Mononuclear cell (primary cell): ENCODE data around the gene RHBDD3. TPM values are rescaled to one million over a fixed set of nuclear protein-coding genes. Genes with fewer than 3 reads are reported as not detected.

Experiments
- H3K27me3 ChIP-seq: 2 replicates; pipeline ENCODE4 v1.6.0; 2011; ENCODE audit warnings: low read length, control low read depth; ENCODE audit not compliant: insufficient read depth
- H3K4me1 ChIP-seq: 2 replicates; pipeline ENCODE4 v1.5.1; 2011; ENCODE audit warnings: mild to moderate bottlenecking, low read length, control low read depth; ENCODE audit not compliant: insufficient read depth
- H3K4me3 ChIP-seq: 2 replicates; pipeline ENCODE4 v1.5.1; 2011; ENCODE audit warnings: mild to moderate bottlenecking, low read length, moderate library complexity
- H3K9me3 ChIP-seq: 2 replicates; pipeline ENCODE4 v1.5.1; 2011; ENCODE audit warnings: low read depth, mild to moderate bottlenecking, control low read depth, low read length
- total RNA-seq: library from RNA; depleted of rRNA; stranded (reverse); fragments of >200 nt; gene quantifications from one replicate; pipeline ENCODE4 v1.2.3, GENCODE V29; 2012

The RHBDD3 gene
- total RNA-seq, 1 donor = 8.1 TPM

DNA sequence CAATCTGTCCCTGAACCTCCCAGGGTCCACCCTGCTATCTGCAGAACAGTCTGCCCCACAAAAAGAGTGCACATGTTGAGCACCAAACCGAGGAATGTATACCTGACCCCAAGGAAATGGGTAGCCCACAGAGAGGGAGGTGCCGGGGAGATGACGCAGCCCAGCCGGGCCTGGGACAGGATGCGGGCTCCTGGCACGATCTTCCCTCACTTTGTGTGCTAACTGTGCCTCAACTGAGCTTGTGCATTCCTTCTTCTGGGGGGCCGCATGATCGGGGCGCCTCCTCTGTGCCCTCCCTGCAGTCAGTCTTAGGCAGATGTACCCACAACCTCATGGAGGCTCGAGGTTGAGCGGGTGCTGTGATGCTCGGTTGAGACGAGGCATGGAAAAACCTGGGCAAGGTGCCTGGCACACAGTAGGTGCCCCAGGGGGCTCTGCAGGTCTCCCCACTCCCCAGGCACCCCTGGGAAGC, 41.0 kb upstream of the RHBDD3 start:
- no peaks in the 10 kb centered on the region for H3K9me3 ChIP-seq
- H3K4me3 ChIP-seq = no peak overlapping the region
- peaks cover 24% of the 10 kb centered on the region for H3K27me3 ChIP-seq
- peaks cover 31% of the 10 kb centered on the region for H3K4me1 ChIP-seq

DNA sequence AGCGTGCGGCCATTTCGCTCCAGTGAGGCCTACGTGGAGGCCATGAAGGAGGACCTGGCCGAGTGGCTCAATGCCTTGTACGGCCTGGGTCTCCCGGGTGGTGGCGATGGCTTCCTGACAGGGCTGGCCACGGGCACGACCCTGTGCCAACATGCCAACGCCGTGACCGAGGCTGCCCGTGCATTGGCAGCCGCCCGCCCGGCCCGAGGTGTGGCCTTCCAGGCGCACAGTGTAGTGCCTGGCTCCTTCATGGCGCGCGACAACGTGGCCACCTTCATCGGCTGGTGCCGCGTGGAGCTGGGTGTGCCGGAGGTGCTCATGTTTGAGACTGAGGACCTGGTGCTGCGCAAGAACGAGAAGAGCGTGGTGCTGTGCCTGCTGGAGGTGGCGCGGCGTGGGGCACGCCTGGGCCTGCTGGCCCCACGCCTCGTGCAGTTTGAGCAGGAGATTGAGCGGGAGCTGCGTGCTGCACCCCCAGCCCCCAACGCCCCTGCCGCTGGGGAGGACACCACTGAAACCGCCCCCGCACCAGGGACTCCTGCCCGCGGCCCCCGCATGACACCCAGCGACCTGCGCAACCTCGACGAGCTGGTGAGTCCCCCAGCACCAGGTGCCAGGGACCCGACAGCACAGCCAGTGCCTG, 40.5 kb upstream of the RHBDD3 start:
- peaks cover 32% of the 10 kb centered on the region for H3K4me1 ChIP-seq
- no peaks in the 10 kb centered on the region for H3K9me3 ChIP-seq
- H3K4me3 ChIP-seq = no peak overlapping the region
- peaks cover 18% of the 10 kb centered on the region for H3K27me3 ChIP-seq

DNA sequence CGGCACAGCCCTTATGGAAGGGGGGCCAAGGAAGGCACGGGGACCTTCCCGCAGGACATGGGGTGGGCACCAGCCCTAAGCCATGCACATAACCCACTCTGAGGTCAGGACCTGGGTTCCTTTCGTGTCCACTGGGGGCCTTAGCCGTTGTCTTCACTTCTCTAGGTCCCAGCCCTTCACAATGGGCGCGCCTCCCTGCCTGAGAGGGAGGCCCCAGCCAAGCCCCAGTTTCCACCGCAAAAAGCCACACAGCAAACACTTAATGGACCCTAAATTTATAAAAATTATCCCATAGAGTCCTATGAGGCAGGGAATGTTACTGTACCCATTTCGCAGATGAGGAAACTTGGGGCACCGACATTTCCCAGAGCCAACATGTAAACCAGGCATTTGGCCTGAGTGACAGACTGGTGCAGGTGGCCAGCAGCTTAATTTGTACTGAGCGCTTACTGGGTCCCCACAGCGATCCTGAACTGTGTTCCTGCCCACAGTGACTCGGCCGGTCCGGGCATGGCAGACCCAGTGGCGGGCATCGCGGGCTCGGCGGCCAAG, 39.9 kb upstream of the RHBDD3 start:
- H3K27me3 ChIP-seq = peaks cover 12% of the 10 kb centered on the region

DNA sequence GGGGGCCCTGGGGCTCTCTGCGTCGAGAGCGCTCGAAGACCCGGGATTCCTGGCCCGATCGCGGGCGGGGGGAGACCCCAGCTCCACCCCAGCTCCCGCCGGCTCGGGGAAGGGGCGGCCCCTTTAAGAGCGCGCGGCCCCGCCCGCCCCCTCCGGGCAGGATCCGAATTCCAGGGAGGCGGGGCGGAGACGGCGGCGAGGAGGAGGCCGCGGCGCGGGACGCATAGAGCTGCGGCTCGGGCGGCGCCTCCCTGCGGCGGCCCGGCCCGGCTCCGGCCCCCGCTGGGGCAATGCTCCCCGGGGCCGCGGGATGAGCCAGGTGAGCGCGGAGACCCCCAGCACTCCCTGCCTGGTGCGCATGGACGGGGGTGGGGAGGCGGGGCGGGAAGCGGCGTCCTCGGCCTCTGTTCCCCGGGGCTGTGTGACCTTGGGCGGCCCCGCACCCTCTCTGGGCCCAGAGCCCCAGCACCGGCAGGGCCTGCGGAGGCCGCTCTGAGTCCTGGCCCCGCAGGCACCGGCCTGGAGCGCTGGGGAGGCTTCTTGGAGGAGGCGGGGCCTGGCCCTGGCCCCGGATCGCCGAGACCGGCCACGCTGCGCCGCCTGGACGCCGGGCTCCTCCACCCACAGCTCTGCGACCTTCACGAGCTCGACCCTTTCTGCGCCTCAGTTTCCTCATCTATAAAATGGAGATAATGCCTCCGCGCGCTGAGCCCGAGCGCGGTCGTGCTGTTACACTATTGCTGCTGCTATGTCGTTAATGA, 39.2 kb upstream of the RHBDD3 start:
- Histone ChIP-seq H3K4me1 (peaks cover 37% of the 10 kb centered on the region), H3K27me3 (peaks cover 12% of the 10 kb centered on the region), H3K4me3 (peak overlapping the region; percentile 45), H3K9me3 (no peaks in the 10 kb centered on the region)

More for the DNA sequence above, 39.9 kb upstream of the RHBDD3 start:
- H3K4me3 ChIP-seq = no peak overlapping the region
- no peaks in the 10 kb centered on the region for H3K9me3 ChIP-seq
- peaks cover 37% of the 10 kb centered on the region for H3K4me1 ChIP-seq

DNA sequence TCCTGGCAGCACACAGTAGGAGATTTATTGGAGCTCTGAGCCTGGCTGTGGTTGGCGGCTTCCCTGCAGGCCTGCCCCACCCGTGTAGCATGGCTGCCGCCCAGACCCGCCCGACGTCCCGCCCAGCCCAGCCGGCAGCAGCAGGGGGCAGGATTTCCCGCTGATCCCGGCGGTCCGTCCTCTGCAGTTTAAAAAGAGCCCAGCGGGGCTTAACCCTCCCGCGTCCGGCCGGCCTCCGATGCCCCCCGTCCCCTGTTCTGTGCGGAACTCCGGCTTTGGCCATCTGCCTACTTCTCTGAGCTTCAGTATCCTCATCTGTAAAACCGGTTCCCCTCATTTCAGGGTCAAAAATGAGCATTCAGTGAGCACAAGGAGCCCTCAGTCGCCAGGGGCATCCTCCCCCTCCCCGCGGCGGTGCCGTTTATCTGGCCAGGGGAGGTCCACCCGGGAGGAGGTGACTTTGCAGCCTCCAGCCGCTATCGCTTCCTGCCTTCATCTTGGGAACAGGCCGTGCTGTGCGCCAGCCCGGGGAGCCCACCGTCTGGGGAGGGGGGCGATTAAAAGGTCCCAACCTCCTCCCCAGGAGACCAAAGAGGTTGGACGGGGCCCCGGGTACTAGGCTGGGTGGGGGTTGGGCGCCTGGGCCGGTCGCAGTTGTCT, 38.5 kb upstream of the RHBDD3 start, which contains the start of gene GAS2L1:
TSS of gene GAS2L1 (plus strand) at position 476 of the 660 bp plus-strand sequence. CDS start 1,456 bp downstream, outside the sequence.
- Histone ChIP-seq H3K4me3 (peak within 1 kb of the TSS; percentile 45), H3K9me3 (no peaks in the 10 kb centered on the region), H3K27me3 (peaks cover 12% of the 10 kb centered on the region), H3K4me1 (peaks cover 37% of the 10 kb centered on the region)

DNA sequence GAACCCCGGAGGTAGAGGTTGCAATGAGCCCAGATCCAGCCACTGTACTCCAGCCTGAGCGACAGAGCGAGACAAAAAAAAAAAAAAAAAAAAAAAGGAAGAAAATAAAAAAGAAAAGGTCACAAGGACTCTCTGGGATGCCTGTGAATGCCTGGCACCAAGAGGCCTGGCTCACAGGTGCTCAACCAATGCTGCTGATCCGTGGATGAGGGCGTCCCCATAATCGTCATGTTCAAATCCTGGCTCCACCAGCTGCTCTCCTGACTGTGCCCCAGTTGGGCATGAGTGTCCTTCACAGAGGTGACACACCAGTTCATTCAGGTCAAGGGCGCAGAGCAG, 38.0 kb upstream of the RHBDD3 start:
- Histone ChIP-seq H3K27me3 (peaks cover 12% of the 10 kb centered on the region), H3K9me3 (no peaks in the 10 kb centered on the region), H3K4me1 (peaks cover 34% of the 10 kb centered on the region), H3K4me3 (no peak overlapping the region)

DNA sequence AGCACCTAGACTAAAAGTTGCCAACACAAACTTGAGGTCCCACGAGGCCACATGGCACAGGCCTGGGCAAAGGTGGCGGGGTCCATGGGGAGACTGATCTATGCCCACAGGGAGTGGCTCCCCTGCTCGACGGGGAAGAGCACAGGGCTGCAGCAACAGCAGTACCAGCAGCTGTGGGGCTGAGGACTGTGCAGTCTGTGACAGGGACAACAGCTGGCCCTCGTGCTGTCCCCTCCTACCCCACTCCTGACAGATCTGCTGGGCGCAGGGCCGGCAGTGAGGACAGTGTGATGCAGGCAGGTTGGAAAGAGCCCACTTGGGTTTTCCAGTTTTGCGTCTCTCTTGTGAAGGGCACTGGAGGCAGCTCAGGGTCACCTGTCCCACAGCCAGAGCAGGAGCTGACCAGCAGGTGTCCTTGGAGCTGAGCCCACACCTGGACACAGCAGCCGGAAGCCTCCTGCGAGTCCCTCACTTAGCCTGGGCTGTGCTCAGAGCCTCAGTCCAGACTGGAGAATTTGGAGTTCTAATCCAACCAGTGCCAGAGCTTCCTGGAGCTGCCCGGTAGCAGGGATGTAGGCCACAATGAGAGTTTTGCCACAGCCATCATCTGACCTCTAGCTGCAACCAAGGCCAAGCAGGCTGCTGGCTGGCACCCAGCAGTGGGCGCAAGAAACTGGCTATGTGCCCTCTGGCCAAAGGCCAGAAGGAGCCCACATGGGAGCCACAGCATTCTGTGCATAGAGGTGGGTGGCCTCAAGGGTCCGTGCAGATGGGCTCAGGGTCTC, 35.1 kb upstream of the RHBDD3 start:
- Histone ChIP-seq H3K27me3 (peaks cover 12% of the 10 kb centered on the region), H3K4me1 (peaks cover 25% of the 10 kb centered on the region), H3K9me3 (no peaks in the 10 kb centered on the region), H3K4me3 (no peak overlapping the region)

DNA sequence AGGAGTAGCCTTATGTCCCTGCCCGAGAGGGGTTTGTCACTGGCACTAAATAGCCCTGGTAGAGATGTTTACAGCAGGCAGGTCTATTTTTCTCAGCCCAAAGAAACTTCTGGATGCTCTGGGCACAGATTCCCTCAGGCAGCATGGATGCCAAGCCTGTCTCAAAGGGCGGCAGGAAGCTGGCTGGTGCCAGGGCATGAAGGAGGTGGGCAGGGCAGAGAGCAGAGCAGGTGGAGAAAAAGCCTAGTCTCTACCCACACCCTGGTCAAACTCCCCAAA, 34.6 kb upstream of the RHBDD3 start:
- Histone ChIP-seq H3K4me3 (no peak overlapping the region), H3K9me3 (no peaks in the 10 kb centered on the region), H3K27me3 (peaks cover 10% of the 10 kb centered on the region), H3K4me1 (peaks cover 20% of the 10 kb centered on the region)

DNA sequence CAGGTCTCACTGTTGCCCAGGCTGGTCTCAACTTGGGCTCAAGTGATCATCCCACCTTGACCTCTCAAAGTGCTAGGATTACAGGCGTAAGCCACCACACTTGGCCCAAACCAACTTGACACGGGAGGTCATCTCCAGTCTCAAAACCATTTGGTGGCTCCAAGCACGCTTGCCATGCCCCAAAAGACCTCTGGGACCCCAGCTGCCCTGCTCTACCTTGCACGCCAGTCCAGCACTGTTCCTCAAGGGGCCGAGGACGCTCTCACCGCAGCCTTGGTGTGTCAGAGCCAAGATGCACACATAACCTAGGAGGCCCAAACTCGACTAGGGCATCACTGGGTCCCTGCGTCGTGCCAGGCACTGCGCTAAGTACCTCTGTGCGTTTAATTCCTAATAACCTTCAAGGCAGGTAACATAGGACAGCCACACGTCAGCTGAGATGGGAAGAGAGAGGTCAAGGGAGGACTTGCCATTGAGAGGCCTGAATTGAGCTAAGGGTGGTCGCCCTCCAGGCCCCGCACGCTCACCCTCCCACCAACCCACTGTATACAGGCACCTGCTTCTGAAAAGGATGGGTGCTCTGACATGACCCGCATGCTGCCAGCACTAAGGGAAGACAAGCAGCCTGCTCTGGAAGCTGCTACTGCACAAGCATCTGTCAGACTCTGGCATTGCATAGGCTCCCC, 34.1 kb upstream of the RHBDD3 start:
- H3K4me3 ChIP-seq = no peak overlapping the region
- no peaks in the 10 kb centered on the region for H3K9me3 ChIP-seq
- peaks cover 18% of the 10 kb centered on the region for H3K4me1 ChIP-seq
- H3K27me3 ChIP-seq = peaks cover 9% of the 10 kb centered on the region

DNA sequence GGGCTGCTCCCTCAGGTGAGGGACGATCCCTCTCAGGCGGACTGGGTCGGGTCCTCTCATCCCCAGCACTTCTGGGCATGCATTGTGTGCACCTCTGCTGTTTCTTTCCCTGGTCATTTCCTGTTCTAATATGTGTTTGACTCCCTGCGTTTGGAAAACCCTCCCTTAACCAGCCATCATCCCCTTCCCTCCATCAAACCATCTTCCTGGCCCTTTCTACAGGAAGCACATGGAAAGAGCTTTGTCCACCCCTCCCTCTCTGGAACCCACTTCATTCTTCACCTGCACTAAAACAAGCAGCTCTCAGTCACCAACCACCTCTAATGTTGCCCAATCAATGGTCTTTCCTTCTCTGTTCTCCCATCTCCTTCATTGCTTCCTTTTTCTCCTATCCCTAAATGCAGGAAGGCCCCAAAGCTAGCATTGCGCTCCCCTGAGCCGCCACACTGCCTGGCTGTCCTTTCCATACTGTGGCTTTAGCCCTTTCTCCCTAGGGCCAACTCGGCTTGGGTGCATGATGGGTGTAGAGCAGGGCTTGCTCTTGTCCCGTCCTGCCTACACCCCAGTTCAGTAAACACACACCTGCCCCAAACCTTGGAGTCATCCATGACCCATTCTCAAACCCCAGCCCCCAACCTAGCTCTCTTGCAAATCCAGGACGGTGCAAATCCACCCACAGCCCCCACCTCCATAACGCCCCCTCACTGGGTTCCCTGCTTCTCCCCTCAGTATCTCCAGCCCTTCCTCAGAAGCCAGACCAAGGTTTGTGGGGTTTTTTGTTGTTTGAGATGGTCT, 33.2 kb upstream of the RHBDD3 start:
- peaks cover 8% of the 10 kb centered on the region for H3K27me3 ChIP-seq
- H3K4me1 ChIP-seq = peaks cover 11% of the 10 kb centered on the region
- H3K9me3 ChIP-seq = no peaks in the 10 kb centered on the region
- H3K4me3 ChIP-seq = no peak overlapping the region

DNA sequence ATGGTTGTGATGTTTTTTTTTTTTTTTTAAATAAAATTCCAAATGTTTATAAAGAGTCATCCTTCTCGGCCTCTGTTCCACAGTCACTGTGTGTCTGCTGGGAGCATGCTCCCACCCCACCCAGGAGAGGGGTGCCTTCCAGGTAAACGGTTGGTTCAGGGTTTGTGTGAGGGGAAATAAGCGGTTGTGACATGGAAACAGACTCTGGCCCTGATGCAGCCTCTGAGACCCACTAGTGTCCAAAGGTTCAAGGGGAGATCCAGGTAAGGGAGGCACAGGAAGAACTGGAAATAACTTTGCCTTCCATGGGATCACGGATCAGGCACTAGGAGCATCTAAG, 32.7 kb upstream of the RHBDD3 start:
- peaks cover 7% of the 10 kb centered on the region for H3K4me1 ChIP-seq

DNA sequence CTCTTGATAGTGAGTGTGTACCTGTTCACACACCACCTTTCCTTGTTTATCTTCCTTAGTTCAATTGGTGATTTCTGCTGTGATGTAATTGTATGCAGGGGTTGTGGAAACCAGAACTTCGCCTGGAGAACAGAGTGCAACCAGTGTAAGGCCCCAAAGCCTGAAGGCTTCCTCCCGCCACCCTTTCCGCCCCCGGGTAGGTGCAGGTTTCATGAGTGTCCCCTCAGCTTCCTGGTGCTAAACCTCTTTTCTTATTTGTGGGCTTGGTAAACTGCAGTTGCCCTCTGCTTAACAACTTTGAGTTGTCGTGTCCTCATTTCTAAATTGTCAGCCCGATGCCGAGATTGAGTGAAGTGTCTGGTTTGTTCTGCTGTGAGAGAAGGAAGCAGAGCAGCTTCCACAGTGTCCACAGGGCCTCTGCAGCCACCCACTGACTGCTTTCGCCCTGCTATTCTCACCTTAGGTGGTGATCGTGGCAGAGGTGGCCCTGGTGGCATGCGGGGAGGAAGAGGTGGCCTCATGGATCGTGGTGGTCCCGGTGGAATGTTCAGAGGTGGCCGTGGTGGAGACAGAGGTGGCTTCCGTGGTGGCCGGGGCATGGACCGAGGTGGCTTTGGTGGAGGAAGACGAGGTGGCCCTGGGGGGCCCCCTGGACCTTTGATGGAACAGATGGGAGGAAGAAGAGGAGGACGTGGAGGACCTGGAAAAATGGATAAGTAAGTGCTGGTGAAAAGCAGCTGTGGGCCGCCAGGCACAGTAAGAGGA, 31.5 kb upstream of the RHBDD3 start:
- no peak overlapping the region for H3K4me3 ChIP-seq
- H3K4me1 ChIP-seq = peaks cover 7% of the 10 kb centered on the region
- no peaks in the 10 kb centered on the region for H3K27me3 ChIP-seq
- H3K9me3 ChIP-seq = no peaks in the 10 kb centered on the region

More for the DNA sequence above, 32.7 kb upstream of the RHBDD3 start:
- Histone ChIP-seq H3K27me3 (peaks cover 3% of the 10 kb centered on the region), H3K4me3 (no peak overlapping the region), H3K9me3 (no peaks in the 10 kb centered on the region)

DNA sequence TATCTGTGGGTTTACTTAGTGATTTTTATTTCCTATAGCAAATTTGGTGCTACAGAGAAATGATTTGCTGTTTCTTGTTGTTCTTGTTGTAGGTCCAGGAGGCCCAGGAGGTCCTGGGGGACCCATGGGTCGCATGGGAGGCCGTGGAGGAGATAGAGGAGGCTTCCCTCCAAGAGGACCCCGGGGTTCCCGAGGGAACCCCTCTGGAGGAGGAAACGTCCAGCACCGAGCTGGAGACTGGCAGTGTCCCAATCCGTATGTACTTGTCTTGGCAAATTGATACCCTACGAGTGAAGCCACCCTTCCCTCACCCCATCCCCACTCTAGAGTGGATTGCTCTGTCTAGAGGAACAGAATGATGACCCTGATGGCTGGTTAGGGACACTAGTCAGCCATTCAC, 30.9 kb upstream of the RHBDD3 start:
- H3K4me3 ChIP-seq = no peak overlapping the region
- peaks cover 7% of the 10 kb centered on the region for H3K4me1 ChIP-seq

More for the DNA sequence above, 30.9 kb upstream of the RHBDD3 start:
- Histone ChIP-seq H3K27me3 (no peaks in the 10 kb centered on the region), H3K9me3 (no peaks in the 10 kb centered on the region)
